Liver (tissue), 9 donors: ENCODE data around the gene DPM1. TPM values are rescaled to one million over a fixed set of nuclear protein-coding genes. Genes with fewer than 3 reads are reported as not detected.

Source experiments
- DNase-seq: peaks from one replicate; pipeline ENCODE4 v3.0.0-alpha.2; 2017; ENCODE audit warnings: low spot score
- H3K27ac ChIP-seq, 2 donors: one replicate each; pipeline ENCODE4 v1.7.0; 2013; ENCODE audit warnings: inconsistent platforms in 2 of 2, low read length in 2 of 2, control low read depth in 1 of 2, low read depth in 1 of 2, mild to moderate bottlenecking in 1 of 2
- H3K27me3 ChIP-seq, 4 donors: one replicate each; pipeline versions ENCODE4 v1.6.1 to v1.7.0; 2013; ENCODE audit warnings: low read length in 3 of 4, inconsistent platforms in 1 of 4, mild to moderate bottlenecking in 1 of 4, moderate library complexity in 1 of 4; ENCODE audit not compliant: control insufficient read depth in 4 of 4, insufficient read depth in 4 of 4
- H3K36me3 ChIP-seq, 4 donors: one replicate each; pipeline versions ENCODE4 v1.6.1 to v1.7.0; 2013; ENCODE audit warnings: low read length in 3 of 4, mild to moderate bottlenecking in 3 of 4, low read depth in 1 of 4, moderate library complexity in 1 of 4; ENCODE audit not compliant: control insufficient read depth in 4 of 4, insufficient read depth in 3 of 4
- H3K4me1 ChIP-seq, 4 donors: one replicate each; pipeline versions ENCODE4 v1.6.1 to v1.7.0; 2013; ENCODE audit warnings: low read length in 3 of 4, mild to moderate bottlenecking in 3 of 4, moderate library complexity in 1 of 4; ENCODE audit not compliant: control insufficient read depth in 4 of 4, insufficient read depth in 4 of 4
- H3K4me3 ChIP-seq, 3 donors: one replicate each; pipeline versions ENCODE4 v1.6.1 to v1.7.0; 2013; ENCODE audit warnings: low read length in 3 of 3, control low read depth in 1 of 3, low read depth in 1 of 3, mild to moderate bottlenecking in 1 of 3
- H3K9ac ChIP-seq, 2 donors: one replicate each; pipeline ENCODE4 v1.7.0; 2013; ENCODE audit warnings: low read length in 2 of 2, mild to moderate bottlenecking in 2 of 2, moderate library complexity in 2 of 2, control low read depth in 1 of 2, low read depth in 1 of 2
- H3K9me3 ChIP-seq, 4 donors: one replicate each; pipeline versions ENCODE4 v1.6.1 to v1.7.0; 2013; ENCODE audit warnings: low read length in 3 of 4; ENCODE audit not compliant: control insufficient read depth in 4 of 4
- ATF3 ChIP-seq: IDR thresholded peaks from 2 replicates; pipeline ENCODE4 v1.6.1; 2016; ENCODE audit warnings: antibody characterized with exemption
- CTCF ChIP-seq: fragments of 150-350 bp; IDR thresholded peaks from 2 replicates; pipeline ENCODE4 v1.5.1; 2017; ENCODE audit warnings: improper control_type of control experiment, low read depth, low read length; ENCODE audit not compliant: missing input control
- FOXA1 ChIP-seq: IDR thresholded peaks from 2 replicates; pipeline ENCODE4 v1.6.1; 2016; ENCODE audit warnings: antibody characterized with exemption
- FOXA2 ChIP-seq: IDR thresholded peaks from 2 replicates; pipeline ENCODE4 v1.6.1; 2016; ENCODE audit warnings: antibody characterized with exemption
- GABPA ChIP-seq, 2 donors: IDR thresholded peaks in 1 of 2; conservative IDR thresholded peaks in 1 of 2; 2 replicates each; pipeline ENCODE4 v1.6.1; 2016; ENCODE audit warnings: antibody characterized with exemption in 2 of 2, mild to moderate bottlenecking in 1 of 2, moderate library complexity in 1 of 2
- HNF4A ChIP-seq, 2 donors: conservative IDR thresholded peaks; 2 replicates each; pipeline ENCODE4 v1.6.1; 2016; ENCODE audit warnings: antibody characterized with exemption in 2 of 2, mild to moderate bottlenecking in 2 of 2
- JUND ChIP-seq, 2 donors: IDR thresholded peaks; 2 replicates each; pipeline ENCODE4 v1.6.1; 2016; ENCODE audit warnings: antibody characterized with exemption in 2 of 2
- MAX ChIP-seq: IDR thresholded peaks from 2 replicates; pipeline ENCODE4 v1.6.1; 2016; ENCODE audit warnings: antibody characterized with exemption
- REST ChIP-seq: IDR thresholded peaks from 2 replicates; pipeline ENCODE4 v1.6.1; 2016; ENCODE audit warnings: antibody characterized with exemption, mild to moderate bottlenecking
- SP1 ChIP-seq: IDR thresholded peaks from 2 replicates; pipeline ENCODE4 v1.6.1; 2018; ENCODE audit warnings: antibody characterized with exemption, mild to moderate bottlenecking
- YY1 ChIP-seq: IDR thresholded peaks from 2 replicates; pipeline ENCODE4 v1.6.1; 2016; ENCODE audit warnings: antibody characterized with exemption, mild to moderate bottlenecking
- ZBTB33 ChIP-seq: IDR thresholded peaks from 2 replicates; pipeline ENCODE4 v1.6.1; 2016; ENCODE audit warnings: antibody characterized with exemption
- WGBS: extraction: QIAGEN DNeasy Blood & Tissue Kit; methylation state at CpG from one replicate; pipeline ENCODE4 v1.1.7; 2013; 5-methylcytosine and 5-hydroxymethylcytosine counted together
- polyA plus RNA-seq, 2 donors: library from polyadenylated mRNA; stranded (reverse) in 1 of 2; unstranded in 1 of 2; fragments of 200-250 nt in 1 of 2; fragments of >200 nt in 1 of 2; fragmentation: Nextera tagmentation in 1 of 2; extraction: Ambion mirVana in 1 of 2; gene quantifications; one replicate each; pipeline versions ENCODE4 v1.2.1 to v1.2.3, GENCODE V29; 2013 to 2015
- total RNA-seq, 2 donors: library from RNA; depleted of rRNA; stranded (reverse); fragments of >200 nt; gene quantifications; one replicate each; pipeline ENCODE4 v1.2.3, GENCODE V29; 2014
- donor health status: healthy.
- donor health status: healthy.
- donor health status: healthy.
- donor health status: healthy.
- donor health status: healthy.

The DPM1 gene
- total and polyA plus RNA-seq, 4 donors: 27.2 to 42.6 (median 35.2) TPM

- no peaks in the 10 kb centered on the region for H3K9me3 ChIP-seq
- TF ChIP-seq YY1: no peak
- no peak for TF ChIP-seq HNF4A (conservative IDR thresholded peaks at IDR 0.05)
- TF ChIP-seq CTCF: no peak
- no peak for TF ChIP-seq ZBTB33
- no peak for TF ChIP-seq MAX
- no peak for TF ChIP-seq FOXA1
- TF ChIP-seq JUND (IDR thresholded peaks at IDR 0.05): no peak
- no peak for TF ChIP-seq FOXA2
- no peak for TF ChIP-seq REST
- H3K9ac ChIP-seq: no peak overlapping the region
- no peaks in the 10 kb centered on the region for H3K27me3 ChIP-seq
- WGBS: 75% methylated on average over 9 of the region's 9 CpGs
- H3K36me3 ChIP-seq: no peaks in the 10 kb centered on the region
- H3K27ac ChIP-seq: no peak overlapping the region
- H3K4me1 ChIP-seq: no peaks in the 10 kb centered on the region
- H3K4me3 ChIP-seq: no peak overlapping the region
- DNase-seq: no peak
Observed at GRCh38 chr20:50968289-50968688, 10.0 kb upstream of the DPM1 start.

GRCh38 chr20:50967586-50967985 is 9.3 kb upstream of the DPM1 start:
- no peaks in the 10 kb centered on the region for H3K36me3 ChIP-seq
- H3K4me3 ChIP-seq: no peak overlapping the region
- no peaks in the 10 kb centered on the region for H3K27me3 ChIP-seq
- H3K27ac ChIP-seq: no peak overlapping the region
- no peak overlapping the region for H3K9ac ChIP-seq
- no peaks in the 10 kb centered on the region for H3K4me1 ChIP-seq
- 50% methylated on average over 7 of the region's 7 CpGs for WGBS
- DNase-seq: no peak
- TF ChIP-seq CTCF: no peak
- no peak for TF ChIP-seq SP1
- no peak for TF ChIP-seq ATF3
- TF ChIP-seq GABPA (IDR thresholded peaks at IDR 0.05 in 1 of 2, conservative IDR thresholded peaks at IDR 0.05 in 1 of 2): no peak
- no peaks in the 10 kb centered on the region for H3K9me3 ChIP-seq
